Endodermal cell (in vitro differentiated cells): ENCODE measurements around the gene CHST9. TPM values are rescaled to one million over a fixed set of nuclear protein-coding genes. Genes with fewer than 3 reads are reported as not detected.
A peak's percentile ranks its signal among the peaks of the same experiment; 100 is the strongest.

ENCODE experiments used
- DNase-seq: peaks from one replicate; pipeline ENCODE4 v3.0.0-alpha.2; 2017
- H3K27ac ChIP-seq: 2 replicates; pipeline ENCODE4 v1.5.1; 2013; ENCODE audit warnings: mild to moderate bottlenecking, low read depth, low read length, moderate library complexity
- H3K27me3 ChIP-seq: 2 replicates; pipeline ENCODE4 v1.6.1; 2013; ENCODE audit warnings: mild to moderate bottlenecking, low read length, moderate library complexity; ENCODE audit not compliant: insufficient read depth, control insufficient read depth, poor library complexity, severe bottlenecking
- H3K36me3 ChIP-seq: 2 replicates; pipeline ENCODE4 v1.7.0; 2013; ENCODE audit warnings: mild to moderate bottlenecking, low read length, moderate library complexity; ENCODE audit not compliant: control insufficient read depth, insufficient read depth
- H3K4me1 ChIP-seq: one replicate; pipeline ENCODE4 v1.7.0; 2013; ENCODE audit warnings: low read length; ENCODE audit not compliant: control insufficient read depth, insufficient read depth
- H3K4me3 ChIP-seq: 2 replicates; pipeline ENCODE4 v1.5.1; 2013; ENCODE audit warnings: mild to moderate bottlenecking, low read length, moderate library complexity
- H3K9ac ChIP-seq: 2 replicates; pipeline ENCODE4 v1.6.1; 2013; ENCODE audit warnings: mild to moderate bottlenecking, low read length, moderate library complexity; ENCODE audit not compliant: poor library complexity, severe bottlenecking; ENCODE audit errors: extremely low read depth
- H3K9me3 ChIP-seq: 2 replicates; pipeline ENCODE4 v1.6.1; 2013; ENCODE audit warnings: mild to moderate bottlenecking, low read length, moderate library complexity; ENCODE audit not compliant: control insufficient read depth
- H3K27ac Mint-ChIP-seq: 2 replicates; pipeline ENCODE4 v1.8.0; 2020; ENCODE audit warnings: mixed read lengths
- H3K27me3 Mint-ChIP-seq: 2 replicates; pipeline ENCODE4 v1.8.0; 2021; ENCODE audit warnings: mild to moderate bottlenecking, mixed read lengths; ENCODE audit not compliant: insufficient read depth
- H3K36me3 Mint-ChIP-seq: 2 replicates; pipeline ENCODE4 v1.8.0; 2020; ENCODE audit warnings: low read depth, mixed read lengths
- H3K4me1 Mint-ChIP-seq: 2 replicates; pipeline ENCODE4 v1.8.0; 2020; ENCODE audit warnings: mixed read lengths
- H3K4me3 Mint-ChIP-seq: 2 replicates; pipeline ENCODE4 v1.8.0; 2020; ENCODE audit warnings: mild to moderate bottlenecking, moderate library complexity, mixed read lengths
- H3K9me3 Mint-ChIP-seq: 2 replicates; pipeline ENCODE4 v1.8.0; 2020; ENCODE audit warnings: mild to moderate bottlenecking, mixed read lengths
- CTCF ChIP-seq: fragments of 200-600 bp; sonication (generic); conservative IDR thresholded peaks from 2 replicates; pipeline ENCODE4 v1.5.0; 2021; ENCODE audit warnings: antibody characterized with exemption, mild to moderate bottlenecking
- WGBS, 2 experiments: methylation state at CpG; one replicate each; pipeline versions ENCODE4 v1.1.5 to v1.1.7; 2013; ENCODE audit warnings: missing lambda C conversion rate in 2 of 2, mixed read lengths in 1 of 2; ENCODE audit not compliant: insufficient coverage in 1 of 2, insufficient read length in 1 of 2; 5-methylcytosine and 5-hydroxymethylcytosine counted together
- total RNA-seq, 2 donors: library from RNA; stranded (reverse); fragmentation: NEBNext Ultra II Directional in 1 of 2; extraction: Animal tissue kit (Norgen Biotek cat#: 25700) in 1 of 2; gene quantifications; 2 replicates in 1 of 2; 3 replicates in 1 of 2; pipeline ENCODE4 v1.2.1, GENCODE V29; 2021

Gene CHST9
- total RNA-seq, 2 donors from 2014 or later: 47.5 to 75.8 TPM

GRCh38 chr18:26863122-26863879 lies 321.8 kb downstream of the CHST9 start:
- no peaks in the 10 kb centered on the region for H3K9me3 Mint-ChIP-seq
- Histone ChIP-seq H3K36me3 (no peaks in the 10 kb centered on the region), H3K27me3 (peaks cover 30% of the 10 kb centered on the region), H3K4me1 (no peaks in the 10 kb centered on the region), H3K9me3 (no peaks in the 10 kb centered on the region), H3K4me3 (peak overlapping the region; percentile 70), H3K27ac (no peak overlapping the region), H3K9ac (no peak overlapping the region)
- peak; percentile 90 for DNase-seq
- no peak for TF ChIP-seq CTCF
- WGBS, 2 experiments: 12 to 18% methylated on average over 6 to 40 of the region's 40 CpGs
- H3K27me3 Mint-ChIP-seq: peaks cover 55% of the 10 kb centered on the region
- no peaks in the 10 kb centered on the region for H3K36me3 Mint-ChIP-seq
- peaks cover 12% of the 10 kb centered on the region for H3K4me1 Mint-ChIP-seq
- no peak overlapping the region for H3K27ac Mint-ChIP-seq
- peak overlapping the region; percentile 54 for H3K4me3 Mint-ChIP-seq

- peaks cover 30% of the 10 kb centered on the region for H3K27me3 ChIP-seq
- 93 to 94% methylated on average over 5 of the region's 5 CpGs for WGBS, 2 experiments
- no peaks in the 10 kb centered on the region for H3K36me3 ChIP-seq
- H3K9ac ChIP-seq: no peak overlapping the region
- Mint-ChIP-seq H3K4me1 (peaks cover 3% of the 10 kb centered on the region), H3K36me3 (no peaks in the 10 kb centered on the region), H3K9me3 (no peaks in the 10 kb centered on the region), H3K4me3 (no peak overlapping the region), H3K27me3 (peaks cover 55% of the 10 kb centered on the region), H3K27ac (no peak overlapping the region)
- no peak overlapping the region for H3K4me3 ChIP-seq
- DNase-seq: no peak
- H3K27ac ChIP-seq: no peak overlapping the region
- H3K9me3 ChIP-seq: no peaks in the 10 kb centered on the region
- no peaks in the 10 kb centered on the region for H3K4me1 ChIP-seq
- TF ChIP-seq CTCF: no peak
Observed at GRCh38 chr18:26862084-26862483, 323.0 kb downstream of the CHST9 start.
